K562 (cell line): ENCODE measurements around the gene IMPA2.

ENCODE experiments used
- CEBPB ChIP-seq: fragments of 450-650 bp; IDR thresholded peaks from 2 replicates; pipeline ENCODE4 v1.6.1; 2016; ENCODE audit warnings: missing genetic modification characterization, missing compliant biosample characterization
- KLF6 ChIP-seq: fragments of 250-450 bp; sonication (Bioruptor Pico); IDR thresholded peaks from 2 replicates; pipeline ENCODE4 v1.4.0; 2020; ENCODE audit warnings: mild to moderate bottlenecking, moderate library complexity, borderline replicate concordance
- MEF2A ChIP-seq: IDR thresholded peaks from 2 replicates; pipeline ENCODE4 v1.6.1; 2011; ENCODE audit warnings: low read depth, mild to moderate bottlenecking, low read length, moderate library complexity; ENCODE audit not compliant: control insufficient read depth
- TAF1 ChIP-seq: IDR thresholded peaks from 2 replicates; pipeline ENCODE4 v1.6.1; 2011; ENCODE audit warnings: mild to moderate bottlenecking, low read length, moderate library complexity; ENCODE audit not compliant: insufficient read depth, control insufficient read depth, severe bottlenecking; ENCODE audit errors: extremely low read depth
- ZFP36 ChIP-seq: fragments of 150-350 bp; IDR thresholded peaks from 2 replicates; pipeline ENCODE4 v1.6.1; 2018; ENCODE audit warnings: low read length, low read depth; ENCODE audit not compliant: partially characterized antibody
- ZKSCAN3 ChIP-seq: fragments of 250-450 bp; sonication (Bioruptor Pico); IDR thresholded peaks from 2 replicates; pipeline ENCODE4 v1.4.0; 2020
- ZNF644 ChIP-seq: fragments of 200-800 bp; sonication (Bioruptor generic); IDR thresholded peaks from 2 replicates; pipeline ENCODE4 v1.6.1; 2016; ENCODE audit warnings: low read depth, missing genetic modification characterization, missing compliant biosample characterization
- ZNF766 ChIP-seq: fragments of 200-800 bp; sonication (Bioruptor generic); conservative IDR thresholded peaks from 2 replicates; pipeline ENCODE4 v1.6.1; 2016; ENCODE audit warnings: missing genetic modification characterization, missing compliant biosample characterization
- TF ChIP-seq, protein P1 (sequence below): sonication (generic); formaldehyde crosslinking; IDR thresholded peaks from 2 replicates; pipeline ENCODE4 v1.8.1; 2022; ENCODE audit warnings: missing genetic modification reagents
- TF ChIP-seq, protein P2 (sequence below), 3 experiments: IDR thresholded peaks in 2 of 3; conservative IDR thresholded peaks in 1 of 3; 2 replicates each; pipeline ENCODE4 v1.5.1; 2011 to 2012; ENCODE audit warnings: low read length in 3 of 3, mild to moderate bottlenecking in 3 of 3, control low read depth in 2 of 3, improper control_type of control experiment in 1 of 3, inconsistent platforms in 1 of 3, low read depth in 1 of 3, mixed read lengths in 1 of 3, moderate library complexity in 1 of 3; ENCODE audit not compliant: insufficient read depth in 2 of 3
- TF ChIP-seq, protein P3 (sequence below): sonication (generic); formaldehyde crosslinking; IDR thresholded peaks from 2 replicates; pipeline ENCODE4 v1.8.0; 2022; ENCODE audit warnings: mild to moderate bottlenecking, low read depth, missing genetic modification reagents
- TF ChIP-seq, protein P4 (sequence below), 2 experiments: fragments of 450-650 bp; IDR thresholded peaks; 2 replicates each; pipeline ENCODE4 v1.6.1; 2016; ENCODE audit warnings: mild to moderate bottlenecking in 2 of 2, borderline replicate concordance in 1 of 2, low read depth in 1 of 2, moderate library complexity in 1 of 2

DNA sequence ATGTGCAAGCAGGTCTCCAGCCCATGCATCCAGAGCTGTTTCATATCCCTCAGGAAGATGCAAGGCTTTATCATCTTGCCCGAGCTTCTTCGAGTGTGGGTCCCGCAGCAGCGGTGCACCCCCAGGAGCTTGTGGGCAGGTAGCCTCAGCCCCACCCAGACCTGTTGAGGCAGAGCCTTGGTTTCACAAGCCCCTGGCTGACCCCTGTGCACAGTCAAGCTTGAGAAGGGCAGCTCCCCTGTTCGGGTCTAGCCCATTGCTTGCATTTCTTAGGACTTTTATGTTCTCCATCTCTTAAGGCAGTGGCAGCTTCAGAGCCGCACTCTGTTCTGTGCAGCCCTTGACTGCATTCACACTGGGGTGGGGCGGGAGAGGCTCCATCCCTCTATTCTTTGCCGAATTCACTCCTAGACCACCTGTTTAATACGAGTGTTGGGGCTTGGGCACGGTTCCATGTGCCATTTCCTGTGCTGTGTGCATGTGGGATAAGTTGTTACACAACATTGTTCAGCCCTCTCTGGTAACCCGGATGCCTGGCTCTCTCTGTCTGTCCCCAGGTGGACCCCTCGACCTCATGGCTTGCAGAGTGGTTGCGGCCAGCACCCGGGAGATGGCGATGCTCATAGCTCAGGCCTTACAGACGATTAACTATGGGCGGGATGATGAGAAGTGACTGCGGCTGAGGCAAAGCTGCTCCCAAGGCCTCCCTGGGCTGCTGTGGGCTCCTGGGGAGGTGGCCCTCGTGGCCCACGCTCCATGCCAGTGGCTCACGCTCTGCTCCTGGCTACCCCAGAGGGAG, 48.7 kb downstream of the IMPA2 start:
- TF ChIP-seq, protein P1, sequence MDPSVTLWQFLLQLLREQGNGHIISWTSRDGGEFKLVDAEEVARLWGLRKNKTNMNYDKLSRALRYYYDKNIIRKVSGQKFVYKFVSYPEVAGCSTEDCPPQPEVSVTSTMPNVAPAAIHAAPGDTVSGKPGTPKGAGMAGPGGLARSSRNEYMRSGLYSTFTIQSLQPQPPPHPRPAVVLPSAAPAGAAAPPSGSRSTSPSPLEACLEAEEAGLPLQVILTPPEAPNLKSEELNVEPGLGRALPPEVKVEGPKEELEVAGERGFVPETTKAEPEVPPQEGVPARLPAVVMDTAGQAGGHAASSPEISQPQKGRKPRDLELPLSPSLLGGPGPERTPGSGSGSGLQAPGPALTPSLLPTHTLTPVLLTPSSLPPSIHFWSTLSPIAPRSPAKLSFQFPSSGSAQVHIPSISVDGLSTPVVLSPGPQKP (CRISPR knock-in tag), result no peak
- TF ChIP-seq ZFP36 (no peak), CEBPB (tag) (no peak), ZNF644 (no peak), ZKSCAN3 (CRISPR knock-in tag) (no peak), MEF2A (no peak), KLF6 (CRISPR knock-in tag) (no peak), TAF1 (no peak), ZNF766 (CRISPR knock-in tag) (no peak)
- TF ChIP-seq, protein P2, sequence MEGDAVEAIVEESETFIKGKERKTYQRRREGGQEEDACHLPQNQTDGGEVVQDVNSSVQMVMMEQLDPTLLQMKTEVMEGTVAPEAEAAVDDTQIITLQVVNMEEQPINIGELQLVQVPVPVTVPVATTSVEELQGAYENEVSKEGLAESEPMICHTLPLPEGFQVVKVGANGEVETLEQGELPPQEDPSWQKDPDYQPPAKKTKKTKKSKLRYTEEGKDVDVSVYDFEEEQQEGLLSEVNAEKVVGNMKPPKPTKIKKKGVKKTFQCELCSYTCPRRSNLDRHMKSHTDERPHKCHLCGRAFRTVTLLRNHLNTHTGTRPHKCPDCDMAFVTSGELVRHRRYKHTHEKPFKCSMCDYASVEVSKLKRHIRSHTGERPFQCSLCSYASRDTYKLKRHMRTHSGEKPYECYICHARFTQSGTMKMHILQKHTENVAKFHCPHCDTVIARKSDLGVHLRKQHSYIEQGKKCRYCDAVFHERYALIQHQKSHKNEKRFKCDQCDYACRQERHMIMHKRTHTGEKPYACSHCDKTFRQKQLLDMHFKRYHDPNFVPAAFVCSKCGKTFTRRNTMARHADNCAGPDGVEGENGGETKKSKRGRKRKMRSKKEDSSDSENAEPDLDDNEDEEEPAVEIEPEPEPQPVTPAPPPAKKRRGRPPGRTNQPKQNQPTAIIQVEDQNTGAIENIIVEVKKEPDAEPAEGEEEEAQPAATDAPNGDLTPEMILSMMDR (IDR thresholded peaks at IDR 0.05 in 2 of 3, conservative IDR thresholded peaks at IDR 0.05 in 1 of 3; ENCODE audit: insufficient read depth in 2 of 3, low read depth in 1 of 3, low read length in 3 of 3), result no peak
- TF ChIP-seq, protein P3, sequence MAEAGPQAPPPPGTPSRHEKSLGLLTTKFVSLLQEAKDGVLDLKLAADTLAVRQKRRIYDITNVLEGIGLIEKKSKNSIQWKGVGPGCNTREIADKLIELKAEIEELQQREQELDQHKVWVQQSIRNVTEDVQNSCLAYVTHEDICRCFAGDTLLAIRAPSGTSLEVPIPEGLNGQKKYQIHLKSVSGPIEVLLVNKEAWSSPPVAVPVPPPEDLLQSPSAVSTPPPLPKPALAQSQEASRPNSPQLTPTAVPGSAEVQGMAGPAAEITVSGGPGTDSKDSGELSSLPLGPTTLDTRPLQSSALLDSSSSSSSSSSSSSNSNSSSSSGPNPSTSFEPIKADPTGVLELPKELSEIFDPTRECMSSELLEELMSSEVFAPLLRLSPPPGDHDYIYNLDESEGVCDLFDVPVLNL, result no peak
- TF ChIP-seq, protein P4, sequence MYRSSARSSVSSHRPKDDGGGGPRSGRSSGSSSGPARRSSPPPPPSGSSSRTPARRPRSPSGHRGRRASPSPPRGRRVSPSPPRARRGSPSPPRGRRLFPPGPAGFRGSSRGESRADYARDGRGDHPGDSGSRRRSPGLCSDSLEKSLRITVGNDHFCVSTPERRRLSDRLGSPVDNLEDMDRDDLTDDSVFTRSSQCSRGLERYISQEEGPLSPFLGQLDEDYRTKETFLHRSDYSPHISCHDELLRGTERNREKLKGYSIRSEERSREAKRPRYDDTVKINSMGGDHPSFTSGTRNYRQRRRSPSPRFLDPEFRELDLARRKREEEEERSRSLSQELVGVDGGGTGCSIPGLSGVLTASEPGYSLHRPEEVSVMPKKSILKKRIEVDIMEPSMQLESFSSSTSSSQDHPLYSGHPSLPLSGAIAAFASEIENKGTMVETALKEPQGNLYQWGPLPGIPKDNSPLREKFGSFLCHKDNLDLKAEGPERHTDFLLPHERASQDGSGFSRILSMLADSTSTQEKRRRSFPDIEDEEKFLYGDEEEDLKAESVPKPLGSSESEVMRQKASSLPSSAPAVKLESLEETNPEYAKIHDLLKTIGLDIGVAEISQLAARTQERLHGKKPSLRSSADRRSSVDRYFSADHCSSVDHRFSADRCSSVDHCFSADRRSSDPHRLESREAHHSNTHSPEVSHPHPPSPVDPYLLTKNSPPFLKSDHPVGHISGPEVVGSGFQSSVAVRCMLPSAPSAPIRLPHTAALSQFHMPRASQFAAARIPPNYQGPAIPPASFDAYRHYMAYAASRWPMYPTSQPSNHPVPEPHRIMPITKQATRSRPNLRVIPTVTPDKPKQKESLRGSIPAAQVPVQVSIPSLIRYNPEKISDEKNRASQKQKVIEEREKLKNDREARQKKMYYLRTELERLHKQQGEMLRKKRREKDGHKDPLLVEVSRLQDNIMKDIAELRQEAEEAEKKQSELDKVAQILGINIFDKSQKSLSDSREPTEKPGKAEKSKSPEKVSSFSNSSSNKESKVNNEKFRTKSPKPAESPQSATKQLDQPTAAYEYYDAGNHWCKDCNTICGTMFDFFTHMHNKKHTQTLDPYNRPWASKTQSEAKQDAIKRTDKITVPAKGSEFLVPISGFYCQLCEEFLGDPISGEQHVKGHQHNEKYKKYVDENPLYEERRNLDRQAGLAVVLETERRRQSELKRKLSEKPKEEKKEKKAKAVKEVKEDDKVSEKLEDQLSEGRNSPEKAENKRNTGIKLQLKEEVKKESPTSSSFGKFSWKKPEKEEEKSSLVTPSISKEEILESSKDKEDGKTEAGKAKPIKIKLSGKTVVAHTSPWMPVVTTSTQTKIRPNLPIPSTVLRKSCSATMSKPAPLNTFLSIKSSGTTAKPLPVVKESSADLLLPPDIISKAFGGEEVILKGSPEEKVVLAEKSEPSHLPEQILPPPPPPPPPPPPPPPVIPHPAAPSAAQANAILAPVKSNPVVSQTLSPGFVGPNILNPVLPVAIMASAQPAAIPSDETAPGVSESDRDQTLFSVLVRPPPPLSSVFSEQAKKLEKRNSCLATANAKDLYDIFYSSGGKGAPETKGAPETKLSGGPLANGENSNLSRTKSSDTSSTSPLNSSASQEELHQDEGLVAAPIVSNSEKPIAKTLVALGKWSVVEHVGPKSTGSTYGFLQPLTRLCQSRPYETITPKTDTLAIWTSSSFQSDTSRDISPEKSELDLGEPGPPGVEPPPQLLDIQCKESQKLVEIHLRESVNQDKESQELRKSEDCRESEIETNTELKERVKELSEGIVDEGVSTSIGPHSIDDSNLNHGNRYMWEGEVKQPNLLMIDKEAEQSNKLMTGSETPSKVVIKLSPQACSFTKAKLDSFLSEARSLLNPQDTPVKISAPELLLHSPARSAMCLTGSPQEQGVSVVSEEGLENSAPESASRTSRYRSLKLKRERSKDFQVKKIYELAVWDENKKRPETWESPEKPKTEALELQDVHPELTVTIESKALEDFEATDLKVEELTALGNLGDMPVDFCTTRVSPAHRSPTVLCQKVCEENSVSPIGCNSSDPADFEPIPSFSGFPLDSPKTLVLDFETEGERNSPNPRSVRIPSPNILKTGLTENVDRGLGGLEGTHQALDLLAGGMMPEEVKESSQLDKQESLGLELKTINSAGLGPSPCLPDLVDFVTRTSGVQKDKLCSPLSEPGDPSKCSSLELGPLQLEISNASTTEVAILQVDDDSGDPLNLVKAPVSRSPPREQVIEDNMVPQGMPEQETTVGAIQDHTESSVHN (IDR thresholded peaks at IDR 0.05; ENCODE audit: borderline replicate concordance in 1 of 2, low read depth in 1 of 2), result no peak
